ENCODE measurements around the gene CACNA1C. TPM values are rescaled to one million over a fixed set of nuclear protein-coding genes. Genes with fewer than 3 reads are reported as not detected.
A peak's percentile ranks its signal among the peaks of the same experiment; 100 is the strongest.
"Not testable (repeated sequence)": the region's sequence is repeated elsewhere in the genome, so short reads cannot be mapped to it uniquely, and the experiment has no call there.

Gene CACNA1C
- polyA plus RNA-seq, 1 donor from 2014 or later, result 0.06 TPM

DNA sequence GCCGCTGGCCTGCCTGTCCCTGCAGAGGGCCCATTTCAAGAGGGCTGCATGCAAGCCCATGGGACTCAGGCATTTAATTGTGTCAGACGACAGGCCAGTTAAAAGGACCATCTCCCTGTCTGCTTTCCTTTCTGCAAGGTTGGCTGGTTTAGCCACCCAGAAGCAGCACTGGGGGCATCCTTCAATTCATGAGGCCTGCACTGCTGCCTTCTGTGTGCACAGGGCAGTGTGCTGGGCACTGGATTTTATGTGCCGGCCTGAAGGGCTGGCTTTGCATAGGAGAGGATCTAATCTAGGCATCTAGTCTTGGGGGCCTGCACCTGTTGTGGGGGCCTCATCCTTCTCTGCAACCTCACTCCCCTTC is 627.9 kb downstream of the CACNA1C start:
- Mint-ChIP-seq H3K4me3 (no peak overlapping the region), H3K36me3 (no peaks in the 10 kb centered on the region), H3K9me3 (no peaks in the 10 kb centered on the region), H3K27ac (peak overlapping the region in 1 of 3 donors; percentile 39), H3K27me3 (no peaks in the 10 kb centered on the region), H3K4me1 (peaks cover 6 to 13% (median 6%) of the 10 kb centered on the region in 3 donors)

- peaks cover 6 to 13% (median 6%) of the 10 kb centered on the region in 3 donors for H3K4me1 Mint-ChIP-seq
- H3K27me3 Mint-ChIP-seq, result no peaks in the 10 kb centered on the region
- peak overlapping the region in 2 of 3 donors; percentile 39 to 80 for H3K27ac Mint-ChIP-seq
- no peak overlapping the region for H3K4me3 Mint-ChIP-seq
- no peaks in the 10 kb centered on the region for H3K9me3 Mint-ChIP-seq
- no peaks in the 10 kb centered on the region for H3K36me3 Mint-ChIP-seq
These were observed 628.8 kb downstream of the CACNA1C start for GRCh38 chr12:2681450-2682205.

- no peaks in the 10 kb centered on the region for H3K9me3 Mint-ChIP-seq
These were observed 629.8 kb downstream of the CACNA1C start for GRCh38 chr12:2682296-2683251.

GRCh38 chr12:2683283-2684025 is 630.7 kb downstream of the CACNA1C start:
- H3K36me3 Mint-ChIP-seq, result no peaks in the 10 kb centered on the region
- H3K4me3 Mint-ChIP-seq, result peak overlapping the region in 2 of 4 donors; percentile 37 to 54
- peaks cover 6 to 13% (median 6%) of the 10 kb centered on the region in 3 donors for H3K4me1 Mint-ChIP-seq
- H3K27me3 Mint-ChIP-seq, result no peaks in the 10 kb centered on the region
- H3K27ac Mint-ChIP-seq, result peak overlapping the region in 1 of 3 donors; percentile 80
- H3K9me3 Mint-ChIP-seq, result no peaks in the 10 kb centered on the region

More at GRCh38 chr12:2682296-2683251, 629.8 kb downstream of the CACNA1C start:
- Mint-ChIP-seq H3K4me1 (peaks cover 6 to 13% (median 6%) of the 10 kb centered on the region in 3 donors), H3K27ac (peak overlapping the region; percentile 80 to 96 (median 95)), H3K36me3 (no peaks in the 10 kb centered on the region), H3K4me3 (peak overlapping the region in 2 of 4 donors; percentile 17 to 54), H3K27me3 (no peaks in the 10 kb centered on the region)

DNA sequence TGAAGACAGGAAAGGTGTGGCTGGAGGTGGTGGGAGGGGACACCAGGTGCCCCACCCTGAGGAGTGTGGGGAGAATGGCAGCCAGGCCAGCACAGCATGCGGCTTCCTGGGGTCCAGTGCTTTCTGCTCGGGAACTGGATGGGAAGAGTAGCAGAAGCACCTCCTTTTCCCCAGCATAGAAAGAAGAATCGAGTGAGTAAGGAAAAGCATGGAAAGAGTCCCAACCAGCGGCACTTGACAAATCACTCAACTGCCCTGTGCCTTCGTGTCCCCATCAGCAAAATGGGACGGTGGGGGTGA is 631.2 kb downstream of the CACNA1C start:
- H3K4me1 Mint-ChIP-seq, result peaks cover 6 to 13% (median 6%) of the 10 kb centered on the region in 3 donors
- H3K36me3 Mint-ChIP-seq, H3K4me3 Mint-ChIP-seq, H3K27me3 Mint-ChIP-seq, H3K9me3 Mint-ChIP-seq, H3K27ac Mint-ChIP-seq: not testable (repeated sequence)

- H3K36me3 Mint-ChIP-seq, H3K27me3 Mint-ChIP-seq, H3K27ac Mint-ChIP-seq, H3K4me3 Mint-ChIP-seq, H3K9me3 Mint-ChIP-seq: not testable (repeated sequence)
- H3K4me1 Mint-ChIP-seq, result peaks cover 7 to 17% (median 9%) of the 10 kb centered on the region in 3 donors
These were observed 633.0 kb downstream of the CACNA1C start for GRCh38 chr12:2685620-2686279.

DNA sequence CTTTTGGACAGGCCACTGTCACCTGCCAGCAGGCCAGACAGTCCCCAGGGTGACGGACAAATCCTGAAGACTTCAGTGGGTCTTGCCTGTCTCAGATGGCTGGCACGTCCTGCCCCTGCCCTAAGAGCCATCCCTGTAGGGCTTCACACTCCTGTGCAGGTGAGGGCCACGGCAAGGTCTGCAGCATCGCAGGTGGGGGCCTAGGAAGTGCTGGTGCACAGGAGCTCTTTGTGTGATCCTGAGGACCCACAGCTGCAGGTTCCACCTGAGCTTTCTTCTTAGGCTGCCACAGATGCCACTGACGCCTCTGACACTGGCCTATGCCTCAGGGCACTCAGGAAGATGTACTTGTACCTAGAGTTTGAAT is 633.5 kb downstream of the CACNA1C start:
- H3K4me3 Mint-ChIP-seq, result peak overlapping the region in 1 of 4 donors; percentile 9
- peaks cover 2% of the 10 kb centered on the region for H3K36me3 Mint-ChIP-seq
- H3K27me3 Mint-ChIP-seq, result peaks cover 2% of the 10 kb centered on the region
- peaks cover 9 to 18% (median 9%) of the 10 kb centered on the region in 3 donors for H3K4me1 Mint-ChIP-seq
- no peaks in the 10 kb centered on the region for H3K9me3 Mint-ChIP-seq
- no peak overlapping the region for H3K27ac Mint-ChIP-seq

DNA sequence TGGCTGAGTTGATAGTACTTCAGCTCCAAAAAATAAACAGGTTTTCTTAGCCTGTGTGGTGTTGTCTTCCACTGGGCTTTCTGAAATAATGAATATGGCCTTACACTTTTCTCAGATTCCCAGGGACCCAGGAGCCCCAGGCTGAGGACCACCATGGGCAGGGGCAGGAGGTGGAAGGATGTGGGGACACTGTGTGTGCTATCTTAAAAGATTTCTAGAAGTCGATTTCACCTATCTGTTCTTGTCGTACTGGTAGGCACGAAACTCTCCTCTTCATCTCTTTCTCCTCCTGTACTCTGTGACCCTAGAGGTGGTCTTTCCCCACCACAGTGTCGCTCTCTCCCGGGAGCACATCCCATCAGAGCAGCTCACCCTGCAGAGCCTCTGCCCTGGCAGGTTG is 634.3 kb downstream of the CACNA1C start:
- peaks cover 11 to 22% (median 14%) of the 10 kb centered on the region in 3 donors for H3K4me1 Mint-ChIP-seq
- H3K27me3 Mint-ChIP-seq, result peaks cover 2% of the 10 kb centered on the region
- peaks cover 2% of the 10 kb centered on the region for H3K36me3 Mint-ChIP-seq
- H3K27ac Mint-ChIP-seq, result peak overlapping the region in 1 of 3 donors; percentile 31
- no peak overlapping the region for H3K4me3 Mint-ChIP-seq
- H3K9me3 Mint-ChIP-seq, result no peaks in the 10 kb centered on the region

- no peak overlapping the region for H3K27ac Mint-ChIP-seq
- H3K4me3 Mint-ChIP-seq, result no peak overlapping the region
- H3K27me3 Mint-ChIP-seq, result peaks cover 4% of the 10 kb centered on the region
- H3K9me3 Mint-ChIP-seq, result no peaks in the 10 kb centered on the region
- peaks cover 2% of the 10 kb centered on the region for H3K36me3 Mint-ChIP-seq
- peaks cover 13 to 22% (median 16%) of the 10 kb centered on the region in 3 donors for H3K4me1 Mint-ChIP-seq
These were observed 634.9 kb downstream of the CACNA1C start for GRCh38 chr12:2687726-2688125.

- Mint-ChIP-seq H3K9me3 (no peaks in the 10 kb centered on the region), H3K4me1 (peaks cover 11 to 24% (median 11%) of the 10 kb centered on the region in 3 donors), H3K4me3 (peak overlapping the region in 1 of 4 donors; percentile 55), H3K36me3 (peaks cover 4% of the 10 kb centered on the region), H3K27ac (no peak overlapping the region), H3K27me3 (peaks cover 8% of the 10 kb centered on the region)
These were observed 635.7 kb downstream of the CACNA1C start for GRCh38 chr12:2688381-2688931.

- Mint-ChIP-seq H3K4me3 (peak overlapping the region; percentile 8 to 93 (median 52)), H3K27ac (peak overlapping the region in 1 of 3 donors; percentile 4), H3K9me3 (no peaks in the 10 kb centered on the region), H3K4me1 (peaks cover 8 to 22% (median 16%) of the 10 kb centered on the region in 3 donors), H3K36me3 (peaks cover 7% of the 10 kb centered on the region), H3K27me3 (peaks cover 12% of the 10 kb centered on the region)
These were observed 636.6 kb downstream of the CACNA1C start for GRCh38 chr12:2689393-2689792.

- Mint-ChIP-seq H3K36me3 (peaks cover 7% of the 10 kb centered on the region), H3K27ac (peak overlapping the region in 1 of 3 donors; percentile 4), H3K9me3 (no peaks in the 10 kb centered on the region), H3K4me1 (peaks cover 7 to 19% (median 16%) of the 10 kb centered on the region in 3 donors), H3K27me3 (peaks cover 13% of the 10 kb centered on the region), H3K4me3 (peak overlapping the region in 3 of 4 donors; percentile 8 to 93 (median 55))
These were observed 637.1 kb downstream of the CACNA1C start for GRCh38 chr12:2689879-2690278.

GRCh38 chr12:2690348-2691005 is 637.7 kb downstream of the CACNA1C start:
- Mint-ChIP-seq H3K4me3 (peak overlapping the region; percentile 89 to 94 (median 92)), H3K36me3 (peaks cover 7% of the 10 kb centered on the region), H3K4me1 (peaks cover 7 to 19% (median 16%) of the 10 kb centered on the region in 3 donors), H3K27ac (peak overlapping the region in 2 of 3 donors; percentile 72 to 73), H3K9me3 (no peaks in the 10 kb centered on the region), H3K27me3 (peaks cover 16% of the 10 kb centered on the region)
